Hypothalamus (tissue), 51 donors: ENCODE results near the gene CLDND1.
A peak's percentile ranks its signal among the peaks of the same experiment; 100 is the strongest.
"Not testable (repeated sequence)": the region's sequence is repeated elsewhere in the genome, so short reads cannot be mapped to it uniquely, and the experiment has no call there.

Source experiments
- DNase-seq, 51 donors: peaks; one replicate each; lab custom pipeline; 2025; lab: John Stamatoyannopoulos, UW

The CLDND1 gene

DNA sequence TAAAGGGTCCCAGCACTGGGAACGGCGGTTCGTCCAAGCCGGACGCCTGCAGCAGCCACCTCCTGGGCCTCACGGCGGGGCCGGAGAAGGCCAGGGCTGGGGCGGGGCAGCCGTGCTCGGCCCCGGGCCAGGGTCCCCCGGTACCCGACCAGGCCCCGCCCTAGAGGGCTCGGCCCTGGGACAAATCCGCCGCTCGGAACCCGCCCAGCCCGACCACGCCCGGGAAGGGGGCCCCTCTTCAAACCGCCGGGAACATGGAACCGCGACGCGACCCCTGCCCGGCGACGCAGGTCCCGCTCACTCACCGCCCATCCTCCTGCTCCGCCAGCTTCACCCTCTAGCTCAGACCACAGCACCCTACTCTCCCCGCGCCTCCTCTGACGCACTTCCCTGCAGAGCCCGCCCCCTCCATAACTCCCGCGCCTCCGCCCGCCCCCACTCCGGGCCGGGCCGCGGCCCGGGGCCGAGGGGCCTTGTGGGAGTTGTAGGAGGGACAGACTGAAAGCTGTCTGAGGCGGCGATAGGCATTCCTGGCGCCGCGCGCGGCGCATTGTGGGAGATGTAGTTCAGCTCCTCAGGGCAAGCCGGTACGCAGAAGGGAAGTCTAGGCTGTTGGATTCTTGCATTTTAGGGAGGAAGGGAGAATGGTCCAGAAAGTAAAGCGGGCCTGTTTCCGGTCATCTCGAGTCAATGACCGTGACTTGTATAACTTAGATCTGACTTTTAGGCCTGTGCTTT lies at the start of gene CLDND1:
Gene CLDND1 (minus strand): TSS at position 359 of the 738 bp plus-strand sequence. CDS start 1,478 bp downstream, outside the sequence.
- DNase-seq, result peak; percentile 60 to 99 (median 97)

DNA sequence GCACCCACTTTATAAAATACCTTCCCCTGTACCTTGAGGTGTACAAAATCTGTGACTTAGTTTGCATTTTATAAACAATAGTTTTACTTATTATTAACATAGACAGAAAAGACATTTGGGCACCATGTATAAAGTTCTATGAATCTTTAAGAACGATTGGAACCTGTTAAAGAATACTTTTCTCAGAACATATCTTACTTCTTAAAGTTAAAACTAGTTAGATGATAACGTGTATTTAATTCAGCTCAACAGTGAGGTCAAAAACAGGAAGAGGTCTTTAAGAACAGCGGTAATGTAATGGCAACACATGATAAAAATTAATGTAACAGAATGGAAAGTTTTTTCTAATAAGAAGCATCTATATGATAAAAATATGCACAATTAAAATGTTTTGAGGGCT lies 45.7 kb upstream of the CLDND1 start:
- no peak for DNase-seq

- DNase-seq, result no peak
Observed at GRCh38 chr3:98567666-98568270, 45.1 kb upstream of the CLDND1 start.

GRCh38 chr3:98565843-98566242 lies 43.1 kb upstream of the CLDND1 start:
- DNase-seq, result no peak

GRCh38 chr3:98565237-98565643 lies 42.5 kb upstream of the CLDND1 start:
- DNase-seq, result no peak

DNA sequence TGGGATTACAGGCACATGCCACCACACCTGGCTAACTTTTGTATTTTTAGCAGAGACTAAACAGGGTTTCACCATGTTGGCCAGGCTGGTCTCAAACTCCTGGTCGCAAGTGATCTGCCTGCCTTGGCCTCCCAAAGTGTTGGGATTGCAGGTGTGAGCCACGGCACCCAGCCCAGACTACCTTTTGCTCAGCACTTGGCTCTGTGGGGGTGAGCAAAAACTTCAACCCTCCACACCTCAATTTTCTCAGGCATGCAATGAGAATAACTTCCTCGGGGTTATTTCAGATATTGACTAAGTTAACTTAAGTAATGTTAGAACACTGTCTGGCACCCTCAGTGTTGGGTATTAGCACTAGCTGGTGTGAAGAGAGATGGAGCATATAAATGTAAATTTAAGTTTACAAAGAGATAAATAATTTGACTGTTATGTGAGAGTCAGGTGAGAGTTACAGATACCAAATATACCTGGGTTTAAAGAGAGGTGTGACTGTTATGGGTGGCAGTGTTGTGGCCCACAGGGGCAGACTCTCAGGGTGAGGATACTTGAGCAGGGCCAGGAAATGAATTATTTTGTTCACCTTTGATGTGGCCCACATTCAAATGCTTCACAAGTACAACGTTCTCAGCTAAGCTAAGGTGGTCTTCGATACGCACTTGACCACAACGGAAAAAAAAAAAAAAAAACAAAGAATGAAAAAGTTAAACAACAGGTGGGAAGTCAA lies 41.7 kb upstream of the CLDND1 start:
- DNase-seq, result no peak

DNA sequence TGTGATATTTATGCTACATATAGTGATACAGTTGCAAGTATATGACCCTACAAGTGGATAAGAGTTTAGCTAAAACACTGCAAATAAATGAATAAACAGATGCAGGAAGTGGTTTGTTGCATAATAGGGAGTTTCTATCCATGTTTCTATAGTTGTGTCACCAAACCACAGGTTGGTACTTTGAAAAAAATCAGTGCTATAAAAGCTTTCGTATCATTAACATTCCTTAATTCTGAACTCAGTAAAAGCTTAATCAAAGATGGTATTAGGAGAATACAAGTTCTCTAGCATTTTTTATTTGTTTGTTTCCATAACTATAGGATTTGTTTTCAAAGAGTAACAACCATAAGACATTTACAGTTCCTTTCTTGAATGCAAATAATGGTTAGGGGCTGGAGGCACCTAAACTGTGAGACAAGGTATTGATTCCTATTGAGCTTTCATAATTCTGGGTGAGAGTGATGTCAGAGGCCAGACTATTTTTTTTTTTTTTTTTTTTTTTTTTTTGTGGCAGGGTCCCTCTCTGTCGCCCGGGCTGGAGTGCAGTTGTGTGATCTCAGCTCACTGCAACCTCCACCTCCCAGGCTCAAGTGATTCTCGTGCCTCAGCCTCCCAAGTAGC lies 41.1 kb upstream of the CLDND1 start:
- no peak for DNase-seq

- DNase-seq, result no peak
Observed at GRCh38 chr3:98561727-98562521, 39.2 kb upstream of the CLDND1 start.

DNA sequence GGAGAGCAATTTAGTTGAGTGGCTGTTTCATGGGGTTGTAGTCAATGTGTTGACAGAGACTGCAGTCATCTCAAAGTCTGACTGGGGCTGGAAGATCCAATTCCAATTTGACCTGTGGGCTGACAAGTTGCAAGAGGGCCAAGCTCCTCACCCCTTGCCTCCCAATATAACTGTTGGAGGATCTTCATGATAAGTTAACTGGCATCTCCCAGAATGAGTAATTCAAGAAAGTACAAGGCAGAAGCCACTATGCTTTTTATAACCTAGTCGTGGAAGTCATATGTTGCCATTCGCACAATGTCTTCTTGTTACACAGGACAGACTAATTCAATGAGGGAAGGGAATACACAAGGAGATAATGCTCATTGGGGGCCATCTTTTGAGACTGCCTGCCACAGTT lies 38.2 kb upstream of the CLDND1 start:
- DNase-seq, result no peak

- not testable (repeated sequence) for DNase-seq
Observed at GRCh38 chr3:98559769-98560168, 37.1 kb upstream of the CLDND1 start.

- DNase-seq, result no peak
Observed at GRCh38 chr3:98558100-98558827, 35.6 kb upstream of the CLDND1 start.

GRCh38 chr3:98557324-98558010 lies 34.8 kb upstream of the CLDND1 start:
- no peak for DNase-seq

- DNase-seq, result no peak
Observed at GRCh38 chr3:98556164-98557130, 33.7 kb upstream of the CLDND1 start.

GRCh38 chr3:98555025-98555379 lies 32.3 kb upstream of the CLDND1 start:
- no peak for DNase-seq

GRCh38 chr3:98554580-98554979 lies 31.9 kb upstream of the CLDND1 start:
- no peak for DNase-seq

DNA sequence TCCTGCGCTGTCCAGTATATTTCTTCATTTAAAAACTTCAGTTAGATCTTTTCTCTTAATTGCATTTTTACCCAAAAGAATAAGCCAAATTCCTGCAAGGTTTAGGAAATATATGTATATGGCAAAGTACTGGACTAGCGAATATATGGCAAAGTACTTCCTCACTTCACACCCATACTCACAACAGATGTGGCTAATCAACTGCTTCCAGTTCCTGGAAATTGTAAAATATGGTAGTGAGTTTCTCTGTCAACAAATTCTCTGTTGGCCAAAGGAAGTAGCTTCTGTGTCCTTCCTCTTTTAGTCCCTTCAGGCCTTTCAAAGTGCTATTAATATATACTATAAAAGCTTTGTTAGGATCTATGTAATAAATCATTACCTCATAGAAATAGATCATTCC lies 31.1 kb upstream of the CLDND1 start:
- DNase-seq, result no peak

DNA sequence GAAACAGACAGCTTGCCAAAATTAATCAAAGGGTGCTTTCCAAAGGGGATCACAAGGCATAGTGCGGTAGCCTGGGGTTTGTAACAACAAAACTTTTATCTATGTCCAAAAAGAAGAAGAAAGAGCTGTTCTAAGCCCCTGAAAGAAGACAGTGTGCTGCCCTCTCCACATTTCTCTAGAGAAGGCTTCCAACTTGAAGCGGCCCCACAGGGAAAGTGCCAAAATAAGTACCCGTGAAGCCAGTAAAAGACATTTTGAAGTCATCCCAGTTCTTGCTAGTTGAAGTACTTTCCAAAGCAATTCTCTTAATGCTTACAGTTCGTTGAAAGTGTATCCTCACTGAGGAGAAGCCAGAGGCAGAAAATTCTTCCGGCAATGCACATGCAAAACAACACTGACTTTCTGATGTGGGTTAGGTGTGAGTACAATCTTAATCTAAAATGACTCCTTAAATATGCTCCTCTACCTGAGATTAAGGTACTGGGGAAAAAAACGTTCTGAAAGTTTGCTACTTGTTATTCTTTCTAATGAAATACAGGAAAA lies 30.4 kb upstream of the CLDND1 start:
- no peak for DNase-seq
